NCI-H1436 (cell line): Measurements from ENCODE around the gene TOP2B.

Experiments
- DNase-seq: peaks from one replicate; lab custom pipeline; 2025; lab: John Stamatoyannopoulos, UW

Gene TOP2B

DNA sequence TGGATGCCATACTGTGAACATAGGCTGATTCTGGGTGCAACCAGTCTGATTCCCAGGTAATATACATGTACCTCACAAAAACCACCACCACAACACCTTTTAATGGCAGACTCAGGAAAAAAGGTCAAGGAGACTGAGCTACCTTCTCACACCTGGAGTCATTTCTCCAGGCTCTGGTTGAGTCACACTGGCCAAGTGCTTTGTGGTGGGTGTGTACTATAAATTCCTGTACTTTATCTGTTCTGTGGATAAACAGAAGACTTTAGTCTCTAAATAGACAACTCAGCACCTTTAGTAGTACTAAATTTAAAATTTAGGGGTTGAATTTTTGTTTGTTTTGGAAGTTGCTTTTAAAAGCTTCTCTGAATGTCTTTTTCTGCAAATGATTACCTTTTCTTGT lies 46.7 kb downstream of the TOP2B start:
- DNase-seq = no peak

- DNase-seq = no peak
These were observed 53.5 kb downstream of the TOP2B start for GRCh38 chr3:25611193-25611592.

DNA sequence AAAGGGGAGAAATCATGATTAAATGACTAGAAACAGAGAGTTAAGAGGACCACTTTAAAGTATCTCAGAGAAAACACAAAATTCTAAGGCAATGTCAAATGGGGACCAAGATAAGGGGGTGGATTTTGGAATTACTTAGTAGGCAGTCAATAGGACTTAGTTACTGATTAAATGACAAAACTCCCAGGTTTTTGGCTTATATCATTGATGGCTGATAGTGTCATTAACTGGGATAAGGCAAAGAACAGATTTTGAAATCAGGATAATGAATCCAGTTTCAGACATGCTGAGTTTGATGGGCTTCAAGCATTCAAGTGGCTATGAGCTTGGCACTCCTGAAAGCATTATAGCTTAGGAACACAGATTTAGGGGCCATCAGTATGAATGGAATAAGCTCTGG lies 53.9 kb downstream of the TOP2B start:
- DNase-seq = no peak

DNA sequence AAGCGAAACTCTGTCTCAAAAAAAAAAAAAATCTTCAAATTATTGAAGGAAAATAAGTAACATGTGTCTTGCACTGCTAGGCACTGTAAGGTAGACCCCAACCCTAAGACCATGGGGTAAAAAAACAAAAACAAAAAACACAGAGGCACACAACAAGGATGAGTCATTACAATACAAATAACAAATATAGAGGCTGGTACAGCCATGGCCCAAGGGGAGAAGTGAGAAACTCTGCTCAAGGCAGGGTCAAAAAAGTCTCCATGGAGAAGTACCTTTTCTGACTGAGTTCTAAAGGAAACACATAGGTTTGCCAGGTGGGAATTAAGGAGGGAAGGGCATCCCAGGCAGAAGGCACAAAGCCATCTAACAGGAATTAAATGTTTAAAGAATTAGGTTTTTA lies 54.5 kb downstream of the TOP2B start:
- no peak for DNase-seq

GRCh38 chr3:25604107-25604805 lies 60.5 kb downstream of the TOP2B start:
- no peak for DNase-seq

- no peak for DNase-seq
These were observed 61.0 kb downstream of the TOP2B start for GRCh38 chr3:25603703-25604102.

GRCh38 chr3:25597535-25598101 lies 67.1 kb downstream of the TOP2B start:
- DNase-seq = no peak

- no peak for DNase-seq
These were observed 70.7 kb downstream of the TOP2B start for GRCh38 chr3:25594007-25594502.

DNA sequence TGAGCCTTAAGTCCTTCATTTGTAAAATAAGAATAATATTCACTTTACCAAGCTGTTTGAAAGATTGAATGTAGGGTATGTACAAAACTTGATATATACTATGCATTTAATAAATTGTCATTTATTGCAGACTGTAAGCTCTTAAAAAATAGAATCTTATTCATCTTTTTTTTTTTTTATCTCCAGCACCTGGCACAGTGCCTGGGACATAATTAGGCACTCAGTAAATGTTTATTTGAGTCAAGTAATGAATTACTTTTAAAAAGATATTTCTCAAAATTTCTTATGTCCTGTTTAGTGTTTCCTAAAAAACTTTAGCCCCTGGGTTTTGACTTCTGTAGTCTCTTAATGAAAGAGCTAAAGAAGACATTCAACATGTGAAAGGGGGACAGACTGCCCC lies 71.7 kb downstream of the TOP2B start:
- no peak for DNase-seq

DNA sequence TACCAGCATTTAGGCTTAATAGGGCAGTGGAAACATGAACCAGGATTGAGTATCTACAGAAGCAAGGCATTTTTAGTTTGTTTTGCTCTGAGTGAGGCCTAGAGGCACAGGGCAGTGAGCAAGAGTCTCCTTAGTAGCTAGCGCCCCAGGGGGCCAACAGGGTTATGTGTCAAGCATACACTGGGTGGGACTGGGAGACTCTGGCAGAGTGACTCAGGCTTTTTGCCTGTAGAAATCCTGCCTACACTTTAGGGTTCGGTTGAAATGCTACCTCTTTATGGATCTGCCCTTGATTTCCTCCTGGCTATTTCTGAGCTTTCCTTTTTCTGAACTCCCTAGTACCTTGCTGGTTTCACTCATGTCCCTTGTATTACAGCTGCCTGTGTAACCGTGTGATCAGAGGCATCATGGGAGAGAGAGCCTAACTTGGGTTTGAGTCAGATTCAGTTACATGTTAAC lies 72.2 kb downstream of the TOP2B start:
- DNase-seq = no peak

DNA sequence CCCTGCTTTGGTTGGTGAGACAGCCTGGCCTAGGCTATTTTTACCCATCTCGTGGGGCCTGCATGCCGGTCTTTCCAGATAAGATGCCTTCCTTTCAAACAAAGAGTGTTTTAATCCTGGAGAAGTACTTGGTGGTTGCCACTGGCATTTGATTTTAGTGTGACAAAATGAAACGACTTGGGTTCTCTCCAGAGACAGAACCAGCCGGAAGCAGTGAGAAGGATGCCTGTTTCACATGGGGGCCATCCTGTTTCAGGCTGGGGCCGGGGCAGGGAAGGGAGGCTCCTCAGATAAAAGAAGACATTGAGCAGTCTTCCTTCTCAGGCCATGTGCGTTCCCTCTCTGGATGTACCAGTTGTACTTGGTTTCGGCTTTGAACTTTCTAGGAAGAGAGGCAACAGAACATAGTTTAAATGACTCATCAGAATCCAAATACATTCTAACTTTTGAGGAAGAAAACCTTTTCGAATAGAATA lies 74.9 kb downstream of the TOP2B start:
- DNase-seq = no peak

DNA sequence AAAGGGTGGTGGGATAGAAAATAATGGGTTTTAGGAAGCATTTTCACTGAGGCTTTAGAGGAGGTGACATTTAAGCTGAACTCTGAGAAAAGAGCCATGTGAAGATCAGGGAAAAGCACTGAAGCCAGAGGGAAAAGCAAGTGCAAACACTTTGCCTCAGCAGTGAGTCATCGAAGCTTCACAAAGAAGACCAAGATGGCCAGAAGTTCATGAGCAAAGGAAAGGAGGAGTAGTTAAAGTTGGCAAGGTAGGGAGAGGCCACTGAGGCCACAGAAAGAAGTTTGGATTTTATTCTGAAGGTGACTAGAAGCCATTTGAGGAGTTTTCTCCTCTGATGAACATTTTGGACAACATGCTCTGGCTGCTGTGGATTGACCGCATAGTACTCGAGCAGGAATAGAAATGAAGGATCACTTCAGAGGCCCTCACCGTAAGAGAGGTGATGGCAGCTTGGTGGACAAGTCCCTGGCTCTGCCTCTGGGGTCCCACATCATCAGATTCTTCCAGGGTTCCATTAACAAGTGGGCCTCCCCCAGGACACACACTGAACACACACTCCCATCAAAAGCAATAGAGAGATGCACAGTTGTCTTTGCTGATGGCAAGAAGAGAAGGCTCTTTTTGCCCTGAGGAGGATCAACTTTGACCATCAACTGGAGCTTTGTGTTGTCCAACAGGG lies 75.5 kb downstream of the TOP2B start:
- no peak for DNase-seq

GRCh38 chr3:25588441-25589103 lies 76.1 kb downstream of the TOP2B start:
- DNase-seq = no peak

- DNase-seq = no peak
These were observed 76.7 kb downstream of the TOP2B start for GRCh38 chr3:25587975-25588374.

DNA sequence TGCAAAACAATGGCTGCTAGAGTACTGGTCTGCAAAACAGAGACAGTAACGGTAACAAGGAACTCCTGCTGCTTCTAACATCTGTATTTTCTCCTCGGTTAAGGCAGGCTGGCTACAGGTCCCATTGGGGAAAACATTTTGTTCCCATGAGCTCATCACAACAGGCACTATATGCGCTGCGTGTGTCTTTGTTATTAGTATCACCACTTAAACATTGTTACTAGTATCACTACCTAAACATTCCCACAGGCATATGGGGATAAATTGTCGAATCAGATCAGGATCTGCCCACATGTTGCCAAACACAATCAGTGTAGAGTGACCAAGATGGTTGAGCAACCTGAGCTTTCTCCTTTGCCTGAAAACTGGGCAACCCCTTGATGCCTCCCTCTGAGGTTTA lies 77.2 kb downstream of the TOP2B start:
- no peak for DNase-seq

DNA sequence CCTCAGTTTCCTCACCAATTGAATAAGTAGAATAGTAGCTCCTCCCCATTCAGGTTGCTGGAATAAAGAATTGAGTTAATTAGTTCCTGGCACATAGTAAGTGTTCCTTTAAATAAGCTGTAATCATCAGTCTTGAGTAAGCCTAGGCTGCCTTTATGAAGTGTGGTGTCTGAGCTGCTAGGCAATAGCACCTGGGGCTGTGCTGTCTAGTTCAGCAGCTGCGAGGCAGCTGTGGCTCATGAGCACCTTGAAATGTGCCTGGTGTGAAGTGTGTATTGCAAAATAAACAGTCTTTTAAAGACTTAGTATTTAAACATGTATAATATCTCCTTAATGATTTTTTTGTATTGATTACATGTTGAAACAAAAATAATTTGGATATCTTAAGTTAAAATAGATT lies 77.6 kb downstream of the TOP2B start:
- no peak for DNase-seq

DNA sequence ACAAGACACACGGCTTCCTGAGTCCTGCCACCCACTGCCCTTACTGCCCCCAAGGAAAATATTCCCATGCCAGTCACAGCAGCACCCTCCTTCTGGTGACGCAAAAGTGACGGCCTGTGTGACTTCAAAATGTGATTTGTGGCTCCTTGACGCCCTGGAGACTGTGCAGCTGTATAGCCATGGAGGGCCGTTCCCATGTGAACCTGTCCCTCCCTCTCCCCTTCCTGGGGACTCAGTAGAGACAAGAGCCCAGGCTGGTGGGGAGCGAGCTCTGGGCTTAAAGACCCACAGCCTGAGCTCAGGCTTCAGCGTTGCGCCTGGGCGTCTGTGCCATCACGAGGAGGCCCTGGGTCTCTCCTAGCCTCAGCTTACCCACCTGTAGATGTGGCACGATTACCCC lies 78.2 kb downstream of the TOP2B start:
- DNase-seq = no peak

DNA sequence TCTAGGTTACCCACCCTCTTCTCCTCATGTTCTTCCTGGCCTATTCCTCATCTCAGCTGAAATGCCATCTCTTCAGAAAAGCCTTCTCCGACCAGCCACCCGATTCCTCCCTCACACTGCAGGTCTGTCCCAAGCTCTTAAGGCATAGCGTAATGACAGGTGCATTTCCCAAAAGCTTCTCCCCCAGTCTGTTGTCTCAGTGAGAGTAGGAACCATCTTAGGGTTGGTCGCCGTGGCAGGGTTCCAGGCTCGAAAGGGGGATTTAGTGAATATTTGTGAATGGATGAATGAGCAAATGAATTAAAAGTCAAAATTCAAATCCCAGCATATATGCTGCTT lies 78.6 kb downstream of the TOP2B start:
- DNase-seq = no peak

GRCh38 chr3:25585361-25586166 lies 79.1 kb downstream of the TOP2B start:
- no peak for DNase-seq

DNA sequence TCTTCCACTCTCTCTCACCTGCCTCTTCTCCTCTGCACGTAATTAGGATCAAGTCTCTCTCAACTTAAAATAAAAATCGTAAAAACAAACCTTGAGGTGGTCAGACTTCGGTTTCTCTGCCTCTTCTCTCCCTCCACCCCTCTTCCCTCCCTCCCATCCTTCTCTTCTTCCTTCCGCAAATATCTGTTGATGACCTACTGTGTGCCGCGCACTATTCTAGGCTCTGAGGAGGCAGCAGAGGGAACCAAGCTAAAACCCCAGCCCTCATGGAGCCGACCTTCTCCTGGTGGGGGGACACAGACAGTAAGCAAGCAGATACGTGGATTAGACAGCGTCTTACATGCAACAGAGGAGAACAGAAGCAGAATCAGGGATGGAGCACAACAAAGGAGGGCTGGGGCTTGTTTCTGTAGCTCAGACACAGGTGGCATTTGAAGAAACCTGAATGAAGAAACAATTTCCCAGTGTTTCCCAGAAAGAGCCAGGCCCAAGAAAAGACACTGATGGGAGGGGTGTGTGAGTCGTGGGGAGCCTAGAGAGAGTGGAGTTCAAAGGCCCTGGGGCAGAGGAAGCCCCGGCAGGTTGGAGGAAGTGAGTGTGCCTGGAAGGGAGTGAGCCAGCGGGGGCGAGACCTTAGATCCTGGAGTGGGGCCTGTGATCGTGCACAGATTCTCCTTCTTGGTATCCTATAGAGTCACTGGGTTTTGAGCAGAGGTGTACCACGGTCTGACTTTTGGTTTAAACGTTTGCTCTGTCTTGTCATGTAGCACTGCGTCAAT lies 80.5 kb downstream of the TOP2B start:
- no peak for DNase-seq

- DNase-seq = no peak
These were observed 81.4 kb downstream of the TOP2B start for GRCh38 chr3:25583343-25583742.
